ENCODE measurements around the gene USP17L11.
"Not testable (repeated sequence)": the region's sequence is repeated elsewhere in the genome, so short reads cannot be mapped to it uniquely, and the experiment has no call there.

DNA sequence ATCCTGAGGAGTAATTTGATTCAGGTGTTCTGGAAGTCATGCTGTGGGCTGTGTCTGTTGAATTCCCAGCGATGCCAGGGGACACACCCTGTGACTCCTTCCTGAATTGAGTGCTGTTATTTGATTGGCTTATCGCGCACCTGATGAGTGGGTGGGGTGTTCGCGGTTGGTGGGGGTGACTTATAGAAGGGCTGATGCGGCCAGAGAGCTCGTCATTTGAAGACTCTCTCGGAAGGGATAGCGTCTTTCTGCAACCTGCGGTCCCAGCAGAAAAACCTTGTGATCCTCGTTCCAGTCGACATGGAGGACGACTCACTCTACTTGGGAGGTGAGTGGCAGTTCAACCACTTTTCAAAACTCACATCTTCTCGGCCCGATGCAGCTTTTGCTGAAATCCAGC lies 42.6 kb downstream of the USP17L11 start, which contains the start of gene USP17L20:
- TF ChIP-seq, protein P1, sequence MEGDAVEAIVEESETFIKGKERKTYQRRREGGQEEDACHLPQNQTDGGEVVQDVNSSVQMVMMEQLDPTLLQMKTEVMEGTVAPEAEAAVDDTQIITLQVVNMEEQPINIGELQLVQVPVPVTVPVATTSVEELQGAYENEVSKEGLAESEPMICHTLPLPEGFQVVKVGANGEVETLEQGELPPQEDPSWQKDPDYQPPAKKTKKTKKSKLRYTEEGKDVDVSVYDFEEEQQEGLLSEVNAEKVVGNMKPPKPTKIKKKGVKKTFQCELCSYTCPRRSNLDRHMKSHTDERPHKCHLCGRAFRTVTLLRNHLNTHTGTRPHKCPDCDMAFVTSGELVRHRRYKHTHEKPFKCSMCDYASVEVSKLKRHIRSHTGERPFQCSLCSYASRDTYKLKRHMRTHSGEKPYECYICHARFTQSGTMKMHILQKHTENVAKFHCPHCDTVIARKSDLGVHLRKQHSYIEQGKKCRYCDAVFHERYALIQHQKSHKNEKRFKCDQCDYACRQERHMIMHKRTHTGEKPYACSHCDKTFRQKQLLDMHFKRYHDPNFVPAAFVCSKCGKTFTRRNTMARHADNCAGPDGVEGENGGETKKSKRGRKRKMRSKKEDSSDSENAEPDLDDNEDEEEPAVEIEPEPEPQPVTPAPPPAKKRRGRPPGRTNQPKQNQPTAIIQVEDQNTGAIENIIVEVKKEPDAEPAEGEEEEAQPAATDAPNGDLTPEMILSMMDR (IDR thresholded peaks at IDR 0.05), result not testable (repeated sequence)
- TF ChIP-seq EZH2 (IDR thresholded peaks at IDR 0.05; ENCODE audit: borderline replicate concordance, insufficient read depth, low read depth, low read length, poor library complexity, severe bottlenecking), result not testable (repeated sequence)

All from B cell (primary cell).